Loucy (cell line): ENCODE measurements around the gene PHACTR1.

Experiments
- H2AFZ ChIP-seq: fragments of 200-600 bp; sonication (generic); 2 replicates; pipeline ENCODE4 v1.6.0; 2016; ENCODE audit warnings: antibody characterized with exemption, mild to moderate bottlenecking, low read length, moderate library complexity
- H3F3A ChIP-seq: fragments of 200-600 bp; 2 replicates; pipeline ENCODE4 v1.6.0; 2016; ENCODE audit warnings: antibody characterized with exemption, low read depth, mild to moderate bottlenecking
- H3K27me3 ChIP-seq: fragments of 200-600 bp; sonication (generic); 2 replicates; pipeline ENCODE4 v1.6.1; 2014; ENCODE audit warnings: low read length, mild to moderate bottlenecking; ENCODE audit not compliant: insufficient read depth, poor library complexity, severe bottlenecking
- H3K36me3 ChIP-seq: fragments of 200-600 bp; sonication (generic); 2 replicates; pipeline ENCODE4 v1.6.1; 2016; ENCODE audit warnings: low read length; ENCODE audit not compliant: insufficient read depth
- H3K4me1 ChIP-seq: fragments of 200-600 bp; sonication (generic); 2 replicates; pipeline ENCODE4 v1.5.1; 2014; ENCODE audit warnings: low read length, mild to moderate bottlenecking; ENCODE audit not compliant: insufficient read depth, poor library complexity, severe bottlenecking
- H3K4me2 ChIP-seq: fragments of 200-600 bp; sonication (generic); 2 replicates; pipeline ENCODE4 v1.6.0; 2014; ENCODE audit warnings: antibody characterized with exemption, low read length, low read depth, mild to moderate bottlenecking; ENCODE audit not compliant: poor library complexity, severe bottlenecking
- H3K4me3 ChIP-seq: fragments of 200-600 bp; sonication (generic); 2 replicates; pipeline ENCODE4 v1.5.1; 2014; ENCODE audit warnings: low read length, mild to moderate bottlenecking, mixed read lengths; ENCODE audit not compliant: poor library complexity, severe bottlenecking
- H3K79me2 ChIP-seq: fragments of 200-600 bp; sonication (generic); 2 replicates; pipeline ENCODE4 v1.6.1; 2014; ENCODE audit warnings: low read length; ENCODE audit not compliant: insufficient read depth
- H3K9ac ChIP-seq: fragments of 200-600 bp; sonication (generic); 2 replicates; pipeline ENCODE4 v1.6.0; 2014; ENCODE audit warnings: mild to moderate bottlenecking, low read depth, low read length, moderate library complexity; ENCODE audit not compliant: poor library complexity, severe bottlenecking
- H3K9me2 ChIP-seq: fragments of 200-600 bp; sonication (generic); replicated peaks from 2 replicates; pipeline ENCODE4 v1.6.1; 2016; ENCODE audit warnings: low read depth, low read length, mixed read lengths
- H3K9me3 ChIP-seq: fragments of 200-600 bp; sonication (generic); 2 replicates; pipeline ENCODE4 v1.6.1; 2014; ENCODE audit warnings: mild to moderate bottlenecking, antibody characterized with exemption, low read length, low read depth; ENCODE audit not compliant: insufficient read depth
- H4K20me1 ChIP-seq: fragments of 200-600 bp; sonication (generic); 2 replicates; pipeline ENCODE4 v1.6.0; 2014; ENCODE audit warnings: antibody characterized with exemption, low read length, mild to moderate bottlenecking; ENCODE audit not compliant: insufficient read depth, poor library complexity, severe bottlenecking
- CTCF ChIP-seq: fragments of 200-600 bp; sonication (generic); conservative IDR thresholded peaks from 2 replicates; pipeline ENCODE4 v1.5.1; 2014; ENCODE audit warnings: mild to moderate bottlenecking, antibody characterized with exemption, low read length
- EZH2phosphoT487 ChIP-seq: fragments of 200-600 bp; IDR thresholded peaks from 2 replicates; pipeline ENCODE4 v1.6.1; 2018; ENCODE audit warnings: antibody characterized with exemption, mild to moderate bottlenecking, moderate library complexity, borderline replicate concordance

PHACTR1 gene

GRCh38 chr6:13089296-13089994, 372.9 kb downstream of the PHACTR1 start:
- Histone ChIP-seq H2AFZ (no peak overlapping the region), H3K36me3 (no peaks in the 10 kb centered on the region), H3K4me3 (no peak overlapping the region), H3K4me2 (no peak overlapping the region), H4K20me1 (no peaks in the 10 kb centered on the region), H3K27me3 (no peaks in the 10 kb centered on the region), H3F3A (no peaks in the 10 kb centered on the region), H3K9me2 (no peaks in the 10 kb centered on the region), H3K9me3 (no peaks in the 10 kb centered on the region), H3K4me1 (peaks cover 7% of the 10 kb centered on the region), H3K9ac (no peak overlapping the region), H3K79me2 (no peaks in the 10 kb centered on the region)
- TF ChIP-seq EZH2phosphoT487 (no peak), CTCF (no peak)

- Histone ChIP-seq H3K79me2 (no peaks in the 10 kb centered on the region), H3F3A (no peaks in the 10 kb centered on the region), H3K27me3 (no peaks in the 10 kb centered on the region), H3K36me3 (no peaks in the 10 kb centered on the region), H3K4me2 (no peak overlapping the region), H3K9me2 (no peaks in the 10 kb centered on the region), H2AFZ (no peak overlapping the region), H4K20me1 (no peaks in the 10 kb centered on the region), H3K4me1 (peaks cover 7% of the 10 kb centered on the region), H3K9me3 (no peaks in the 10 kb centered on the region), H3K4me3 (no peak overlapping the region), H3K9ac (no peak overlapping the region)
- TF ChIP-seq CTCF, result no peak
- TF ChIP-seq EZH2phosphoT487, result no peak
Observed at GRCh38 chr6:13091192-13091591, 374.6 kb downstream of the PHACTR1 start.

- Histone ChIP-seq H3K36me3 (no peaks in the 10 kb centered on the region), H4K20me1 (no peaks in the 10 kb centered on the region), H3K4me3 (no peak overlapping the region), H3K4me2 (no peak overlapping the region), H3K27me3 (no peaks in the 10 kb centered on the region), H3F3A (peaks cover 3% of the 10 kb centered on the region; the same call in 1 of the 2 replicates), H3K9me3 (no peaks in the 10 kb centered on the region), H3K9ac (no peak overlapping the region), H2AFZ (no peak overlapping the region), H3K9me2 (no peaks in the 10 kb centered on the region), H3K79me2 (no peaks in the 10 kb centered on the region), H3K4me1 (peaks cover 17% of the 10 kb centered on the region)
- TF ChIP-seq EZH2phosphoT487, result no peak
- no peak for TF ChIP-seq CTCF
Observed at GRCh38 chr6:13094781-13095425, 378.3 kb downstream of the PHACTR1 start.
